ENCODE results near the gene GNB4.

Gene GNB4

DNA sequence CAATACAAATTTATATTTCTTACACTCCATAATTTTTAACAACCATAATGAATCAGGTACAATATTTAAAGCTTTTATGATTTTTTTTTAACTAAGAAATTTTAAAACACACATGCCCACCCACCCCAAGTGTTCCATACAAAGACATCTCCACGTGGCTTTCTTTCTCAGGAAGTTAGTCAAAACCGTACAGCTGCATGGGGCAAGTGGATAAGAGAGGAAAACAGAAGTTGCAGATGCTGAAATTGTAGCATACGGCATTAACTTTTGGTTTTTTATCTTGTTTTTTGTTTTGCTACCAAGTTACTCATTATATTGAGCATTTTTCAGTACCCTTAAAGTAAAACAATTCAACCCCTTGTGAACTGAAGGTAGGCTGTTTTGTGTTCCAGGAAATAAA lies 14.8 kb downstream of the GNB4 start:
- Histone ChIP-seq H3K4me3 (ENCODE audit: low read depth in 1 of 2, low read length in 2 of 2) (no peak overlapping the region), H3K27ac (ENCODE audit: low read length) (no peak overlapping the region), H3K9me3 (ENCODE audit: insufficient read depth, low read length, severe bottlenecking) (no peaks in the 10 kb centered on the region), H3K9ac (ENCODE audit: low read depth, low read length) (no peak overlapping the region), H3K36me3 (ENCODE audit: insufficient read depth, low read length) (0 out of 2 replicates have a peak, but pooled peaks cover 3% of the 10 kb centered on the region), H4K20me1 (ENCODE audit: insufficient read depth, low read length) (peaks cover 29% of the 10 kb centered on the region; the same call in 1 of the 2 replicates), H2AFZ (ENCODE audit: low read depth, low read length) (no peak overlapping the region), H3K4me2 (ENCODE audit: insufficient read depth, low read length) (no peak overlapping the region), H3K4me1 (ENCODE audit: insufficient read depth, low read length) (no peaks in the 10 kb centered on the region), H3K79me2 (ENCODE audit: insufficient read depth, low read length) (peaks cover 96% of the 10 kb centered on the region), H3K27me3 (ENCODE audit: insufficient read depth, low read length, poor library complexity) (no peaks in the 10 kb centered on the region)
- ATAC-seq (ENCODE audit: insufficient read depth, low read depth) (no peak), DNase-seq (no peak)
- no peak for TF ChIP-seq EZH2 (IDR thresholded peaks at IDR 0.05; ENCODE audit: borderline replicate concordance, low read depth, low read length, severe bottlenecking)
- TF ChIP-seq, protein P1, sequence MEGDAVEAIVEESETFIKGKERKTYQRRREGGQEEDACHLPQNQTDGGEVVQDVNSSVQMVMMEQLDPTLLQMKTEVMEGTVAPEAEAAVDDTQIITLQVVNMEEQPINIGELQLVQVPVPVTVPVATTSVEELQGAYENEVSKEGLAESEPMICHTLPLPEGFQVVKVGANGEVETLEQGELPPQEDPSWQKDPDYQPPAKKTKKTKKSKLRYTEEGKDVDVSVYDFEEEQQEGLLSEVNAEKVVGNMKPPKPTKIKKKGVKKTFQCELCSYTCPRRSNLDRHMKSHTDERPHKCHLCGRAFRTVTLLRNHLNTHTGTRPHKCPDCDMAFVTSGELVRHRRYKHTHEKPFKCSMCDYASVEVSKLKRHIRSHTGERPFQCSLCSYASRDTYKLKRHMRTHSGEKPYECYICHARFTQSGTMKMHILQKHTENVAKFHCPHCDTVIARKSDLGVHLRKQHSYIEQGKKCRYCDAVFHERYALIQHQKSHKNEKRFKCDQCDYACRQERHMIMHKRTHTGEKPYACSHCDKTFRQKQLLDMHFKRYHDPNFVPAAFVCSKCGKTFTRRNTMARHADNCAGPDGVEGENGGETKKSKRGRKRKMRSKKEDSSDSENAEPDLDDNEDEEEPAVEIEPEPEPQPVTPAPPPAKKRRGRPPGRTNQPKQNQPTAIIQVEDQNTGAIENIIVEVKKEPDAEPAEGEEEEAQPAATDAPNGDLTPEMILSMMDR (IDR thresholded peaks at IDR 0.05; ENCODE audit: borderline replicate concordance, extremely low read depth, low read length, poor library complexity, severe bottlenecking), result no peak

DNA sequence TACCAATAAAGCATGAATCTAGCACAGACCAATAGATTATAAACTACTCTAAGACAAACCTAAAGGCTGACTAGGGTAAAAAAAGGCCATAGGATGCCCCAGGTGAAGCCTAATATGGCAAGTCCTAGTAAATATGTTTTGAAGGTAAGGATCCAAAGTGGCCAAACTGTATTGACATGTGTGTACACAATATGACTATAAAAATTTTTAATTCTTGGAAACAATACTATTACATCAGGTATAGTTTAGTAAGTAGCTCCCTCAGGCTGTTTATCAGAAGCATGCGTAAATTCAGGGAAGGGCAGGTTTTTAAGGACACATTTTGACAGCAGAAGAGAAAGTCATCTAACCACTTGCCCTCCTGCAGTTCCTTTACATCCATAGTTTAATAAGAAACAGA lies 18.8 kb downstream of the GNB4 start:
- no peaks in the 10 kb centered on the region for H3K27me3 ChIP-seq (ENCODE audit: insufficient read depth, low read length, poor library complexity)
- peaks cover 4% of the 10 kb centered on the region; the same call in 1 of the 2 replicates for H3K36me3 ChIP-seq (ENCODE audit: insufficient read depth, low read length)
- no peak overlapping the region for H3K27ac ChIP-seq (ENCODE audit: low read length)
- no peak overlapping the region for H3K4me3 ChIP-seq (ENCODE audit: low read depth in 1 of 2, low read length in 2 of 2)
- no peak overlapping the region for H3K9ac ChIP-seq (ENCODE audit: low read depth, low read length)
- H3K79me2 ChIP-seq (ENCODE audit: insufficient read depth, low read length), result peaks cover 97% of the 10 kb centered on the region
- peaks cover 25% of the 10 kb centered on the region; the same call in 1 of the 2 replicates for H4K20me1 ChIP-seq (ENCODE audit: insufficient read depth, low read length)
- no peak overlapping the region for H3K4me2 ChIP-seq (ENCODE audit: insufficient read depth, low read length)
- no peaks in the 10 kb centered on the region for H3K9me3 ChIP-seq (ENCODE audit: insufficient read depth, low read length, severe bottlenecking)
- no peak for TF ChIP-seq EZH2 (IDR thresholded peaks at IDR 0.05; ENCODE audit: borderline replicate concordance, low read depth, low read length, severe bottlenecking)
- TF ChIP-seq, protein P1 (IDR thresholded peaks at IDR 0.05; ENCODE audit: borderline replicate concordance, extremely low read depth, low read length, poor library complexity, severe bottlenecking), result no peak
- H2AFZ ChIP-seq (ENCODE audit: low read depth, low read length), result no peak overlapping the region
- DNase-seq (no peak), ATAC-seq (ENCODE audit: insufficient read depth, low read depth) (no peak)
- H3K4me1 ChIP-seq (ENCODE audit: insufficient read depth, low read length), result no peaks in the 10 kb centered on the region

DNA sequence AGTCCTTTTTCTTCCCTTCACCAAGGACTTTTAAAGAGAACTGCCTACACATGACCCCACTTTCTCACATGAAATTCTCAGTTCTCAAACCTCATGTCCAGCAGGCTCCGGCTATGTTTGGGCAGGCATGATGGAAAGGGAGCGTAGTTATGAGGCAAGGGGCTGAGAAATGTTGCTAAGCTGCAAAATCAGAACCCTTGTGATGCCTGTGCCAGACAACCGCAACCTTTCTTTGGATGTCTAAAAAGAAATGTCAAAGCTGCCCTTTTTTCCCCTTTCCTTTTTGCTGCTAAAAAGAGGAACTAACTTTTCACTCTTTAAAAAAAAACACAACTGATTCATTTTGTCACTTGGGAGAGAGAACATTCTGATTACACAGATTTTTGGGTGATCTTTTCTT lies 19.2 kb downstream of the GNB4 start:
- Histone ChIP-seq H3K79me2 (ENCODE audit: insufficient read depth, low read length) (peaks cover 97% of the 10 kb centered on the region), H3K27ac (ENCODE audit: low read length) (no peak overlapping the region), H3K4me1 (ENCODE audit: insufficient read depth, low read length) (no peaks in the 10 kb centered on the region), H2AFZ (ENCODE audit: low read depth, low read length) (no peak overlapping the region), H3K27me3 (ENCODE audit: insufficient read depth, low read length, poor library complexity) (no peaks in the 10 kb centered on the region), H4K20me1 (ENCODE audit: insufficient read depth, low read length) (peaks cover 25% of the 10 kb centered on the region; the same call in 1 of the 2 replicates), H3K36me3 (ENCODE audit: insufficient read depth, low read length) (peaks cover 4% of the 10 kb centered on the region; the same call in 1 of the 2 replicates), H3K9me3 (ENCODE audit: insufficient read depth, low read length, severe bottlenecking) (no peaks in the 10 kb centered on the region), H3K9ac (ENCODE audit: low read depth, low read length) (no peak overlapping the region), H3K4me2 (ENCODE audit: insufficient read depth, low read length) (no peak overlapping the region), H3K4me3 (ENCODE audit: low read depth in 1 of 2, low read length in 2 of 2) (no peak overlapping the region)
- no peak for TF ChIP-seq EZH2 (IDR thresholded peaks at IDR 0.05; ENCODE audit: borderline replicate concordance, low read depth, low read length, severe bottlenecking)
- TF ChIP-seq, protein P1 (IDR thresholded peaks at IDR 0.05; ENCODE audit: borderline replicate concordance, extremely low read depth, low read length, poor library complexity, severe bottlenecking), result no peak
- DNase-seq, result no peak
- no peak for ATAC-seq (ENCODE audit: insufficient read depth, low read depth)

Data from DND-41 (cell line).